Endothelial cell of umbilical vein (primary cell): ENCODE results near the gene CALN1. TPM values are rescaled to one million over a fixed set of nuclear protein-coding genes. Genes with fewer than 3 reads are reported as not detected.

Source experiments
- BruUV-seq: library from RNA; stranded (reverse); fragments of 400-500 nt; replicated peaks from 2 replicates; lab custom pipeline; 2021; lab: Mats Ljungman, UMichigan
- CTCF ChIA-PET: fragments of 300-600, 350-600 bp; sonication (Branson Sonifier 250); formaldehyde crosslinking; loops from one replicate; lab custom pipeline; 2021; ENCODE audit warnings: antibody characterized with exemption, inconsistent platforms; lab: Charles Lee
- POLR2A ChIA-PET: fragments of 300-600, 350-600 bp; sonication (Branson Sonifier 250); formaldehyde crosslinking; loops from one replicate; lab custom pipeline; 2021; ENCODE audit warnings: antibody characterized with exemption, inconsistent platforms; lab: Charles Lee
- DNase-seq: peaks from one replicate; pipeline ENCODE4 v3.0.0-alpha.2; 2011; ENCODE audit warnings: low read depth, low spot score
- FAIRE-seq: peaks from 2 replicates; lab custom pipeline; 2011; peaks lifted over from hg19 to GRCh38; lab: Jason Lieb, UNC
- H2AFZ ChIP-seq: 2 replicates; pipeline ENCODE4 v1.6.0; 2012; ENCODE audit warnings: low read depth, low read length, control low read depth, inconsistent platforms
- H3K27ac ChIP-seq: 2 replicates; pipeline ENCODE4 v1.5.1; 2011; ENCODE audit warnings: low read depth, mild to moderate bottlenecking, control low read depth, low read length, moderate library complexity; ENCODE audit not compliant: insufficient read depth
- H3K27me3 ChIP-seq, 2 experiments: 2 replicates each; pipeline versions ENCODE4 v1.6.0 to v1.6.1; 2011; ENCODE audit warnings: low read length in 2 of 2, mixed read lengths in 1 of 2; ENCODE audit not compliant: control insufficient read depth in 2 of 2, insufficient read depth in 2 of 2
- H3K36me3 ChIP-seq, 2 experiments: 2 replicates in 1 of 2; 3 replicates in 1 of 2; pipeline ENCODE4 v1.5.1; 2011; ENCODE audit warnings: low read length in 2 of 2, mild to moderate bottlenecking in 1 of 2, moderate library complexity in 1 of 2; ENCODE audit not compliant: control insufficient read depth in 2 of 2, insufficient read depth in 2 of 2; ENCODE audit errors: extremely low read depth in 1 of 2
- H3K4me1 ChIP-seq: 3 replicates; pipeline ENCODE4 v1.5.1; 2011; ENCODE audit warnings: mild to moderate bottlenecking, low read length; ENCODE audit not compliant: control insufficient read depth, insufficient read depth; ENCODE audit errors: extremely low read depth
- H3K4me2 ChIP-seq: 2 replicates; pipeline ENCODE4 v1.6.1; 2011; ENCODE audit warnings: low read length, control low read depth, mixed read lengths; ENCODE audit not compliant: insufficient read depth
- H3K4me3 ChIP-seq, 3 experiments: fragments of 200-600 bp in 1 of 3; sonication (generic), shearing (Covaris generic) in 1 of 3; replicated peaks in 1 of 3; 2 replicates each; pipeline ENCODE4 v1.5.1; 2011 to 2016; ENCODE audit warnings: control low read depth in 3 of 3, low read length in 3 of 3, mild to moderate bottlenecking in 2 of 3, inconsistent platforms in 1 of 3, low read depth in 1 of 3, moderate library complexity in 1 of 3; ENCODE audit not compliant: insufficient read depth in 1 of 3
- H3K79me2 ChIP-seq: 2 replicates; pipeline ENCODE4 v1.6.0; 2012; ENCODE audit warnings: low read length, inconsistent platforms; ENCODE audit not compliant: control insufficient read depth, insufficient read depth
- H3K9ac ChIP-seq: replicated peaks from 2 replicates; pipeline ENCODE3; 2011; ENCODE audit warnings: low read length, control low read depth; ENCODE audit not compliant: insufficient read depth; ENCODE audit errors: extremely low read depth
- H3K9me1 ChIP-seq: replicated peaks from 3 replicates; pipeline ENCODE4 v1.6.0; 2011; ENCODE audit warnings: mild to moderate bottlenecking, low read length; ENCODE audit not compliant: control insufficient read depth, insufficient read depth; ENCODE audit errors: extremely low read depth
- H3K9me3 ChIP-seq: replicated peaks from 2 replicates; pipeline ENCODE4 v1.5.1; 2012; ENCODE audit warnings: low read length, inconsistent platforms; ENCODE audit not compliant: control insufficient read depth, insufficient read depth
- H4K20me1 ChIP-seq: replicated peaks from 2 replicates; pipeline ENCODE3; 2011; ENCODE audit warnings: mild to moderate bottlenecking, low read length; ENCODE audit not compliant: control insufficient read depth, insufficient read depth; ENCODE audit errors: extremely low read depth
- CTCF ChIP-seq, 2 donors: IDR thresholded peaks; 1 replicate in 1 of 2; 2 replicates in 1 of 2; pipeline ENCODE4 v1.5.1; 2011; ENCODE audit warnings: low read length in 2 of 2, mild to moderate bottlenecking in 2 of 2, moderate library complexity in 2 of 2, control low read depth in 1 of 2, inconsistent platforms in 1 of 2, low read depth in 1 of 2; ENCODE audit not compliant: insufficient read depth in 1 of 2; ENCODE audit errors: extremely low read depth in 1 of 2
- EZH2 ChIP-seq: IDR thresholded peaks from 2 replicates; pipeline ENCODE4 v1.6.1; 2012; ENCODE audit warnings: borderline replicate concordance, low read depth, mild to moderate bottlenecking, moderate library complexity, low read length, inconsistent platforms; ENCODE audit not compliant: severe bottlenecking
- FOS ChIP-seq: IDR thresholded peaks from 2 replicates; pipeline ENCODE4 v1.6.1; 2011; ENCODE audit warnings: mild to moderate bottlenecking, low read length, moderate library complexity, borderline replicate concordance; ENCODE audit not compliant: insufficient read depth
- GATA2 ChIP-seq: IDR thresholded peaks from 2 replicates; pipeline ENCODE4 v1.7.0; 2011; ENCODE audit warnings: low read depth, mild to moderate bottlenecking, moderate library complexity, mixed read lengths, low read length; ENCODE audit not compliant: insufficient read length, insufficient read depth
- JUN ChIP-seq: IDR thresholded peaks from 2 replicates; pipeline ENCODE4 v1.6.1; 2011; ENCODE audit warnings: borderline replicate concordance, low read depth; ENCODE audit not compliant: insufficient read length, insufficient read depth
- MAX ChIP-seq: IDR thresholded peaks from 2 replicates; pipeline ENCODE4 v1.6.1; 2011; ENCODE audit not compliant: insufficient read depth, insufficient read length
- MYC ChIP-seq: IDR thresholded peaks from one replicate; pipeline ENCODE4 v1.6.1; 2011; ENCODE audit warnings: mild to moderate bottlenecking, low read depth, low read length
- POLR2A ChIP-seq: IDR thresholded peaks from 2 replicates; pipeline ENCODE4 v1.6.1; 2012; ENCODE audit warnings: low read depth, mild to moderate bottlenecking, control low read depth, low read length
- POLR2AphosphoS5 ChIP-seq: IDR thresholded peaks from 2 replicates; pipeline ENCODE4 v1.6.1; 2012; ENCODE audit warnings: low read depth, mild to moderate bottlenecking, control low read depth, low read length, moderate library complexity; ENCODE audit not compliant: insufficient read depth
- dilution Hi-C: fragments of 300-500 bp; cut with MboI; formaldehyde crosslinking; loops from one replicate; pipeline ENCODE4 v1.15.0; 2019; ENCODE audit warnings: low sequenced_read_pairs; ENCODE audit not compliant: extremely low pct_ligation_motif_present
- intact Hi-C: fragments of 100-400 bp; cut with micrococcal nuclease; formaldehyde crosslinking; loops from one replicate; pipeline ENCODE4 v1.10.0; 2022
- polyA plus RNA-seq, 4 experiments: library from polyadenylated mRNA; depleted of rRNA in 3 of 4; stranded (reverse) in 3 of 4; unstranded in 1 of 4; fragments of >200 nt; gene quantifications; 2 replicates each; pipeline versions ENCODE4 v1.2.1 to v1.2.3, GENCODE V29; 2011 to 2012; ENCODE audit warnings: missing spikeins in 1 of 4
- total RNA-seq: library from RNA; stranded (reverse); gene quantifications from 2 replicates; pipeline ENCODE4 v1.2.3, GENCODE V29; 2021

CALN1 gene
- total and polyA plus RNA-seq, 2 donors (not counting 3 experiments of a cell fraction or from before 2014, with no cell fraction given), result not detected

- TF ChIP-seq POLR2AphosphoS5 (no peak), CTCF (IDR thresholded peaks at IDR 0.05; ENCODE audit: extremely low read depth in 1 of 2, insufficient read depth in 1 of 2, low read depth in 1 of 2, low read length in 2 of 2) (no peak), GATA2 (no peak), FOS (no peak), MAX (no peak), POLR2A (no peak), EZH2 (no peak), MYC (no peak), JUN (no peak)
- no TSS peak for BruUV-seq
Observed at GRCh38 chr7:71972534-71972933, 439.6 kb downstream of the CALN1 start.

More at GRCh38 chr7:71972534-71972933, 439.6 kb downstream of the CALN1 start:
- POLR2A ChIA-PET, result no interaction called here
- Histone ChIP-seq H3K9ac (no peak overlapping the region), H3K4me3 (no peak overlapping the region), H4K20me1 (no peaks in the 10 kb centered on the region), H3K9me1 (no peaks in the 10 kb centered on the region), H3K27ac (no peak overlapping the region), H3K79me2 (no peaks in the 10 kb centered on the region), H2AFZ (no peak overlapping the region), H3K4me2 (no peak overlapping the region), H3K27me3 (no peaks in the 10 kb centered on the region), H3K4me1 (no peaks in the 10 kb centered on the region), H3K9me3 (peaks cover 3% of the 10 kb centered on the region), H3K36me3 (no peaks in the 10 kb centered on the region)
- intact Hi-C loops (no loop called here), dilution Hi-C loops (no loop called here)
- no peak for DNase-seq
- no peak for FAIRE-seq
- CTCF ChIA-PET, result no interaction called here
